NB4 (cell line): Measurements from ENCODE around the gene ACOT7.

Experiments
- DNase-seq: peaks from one replicate; pipeline ENCODE4 v3.0.0; 2010; ENCODE audit warnings: low read depth
- H3K4me3 ChIP-seq: one replicate; pipeline ENCODE4 v1.5.1; 2011; ENCODE audit warnings: mild to moderate bottlenecking, low read depth, low read length, moderate library complexity
- CTCF ChIP-seq: IDR thresholded peaks from one replicate; pipeline ENCODE4 v1.5.1; 2012; ENCODE audit warnings: low read depth, low read length
- MAX ChIP-seq: IDR thresholded peaks from 2 replicates; pipeline ENCODE4 v1.6.1; 2011; ENCODE audit warnings: low read depth, low read length
- MYC ChIP-seq: IDR thresholded peaks from 2 replicates; pipeline ENCODE4 v1.6.1; 2011; ENCODE audit warnings: low read depth, low read length
- POLR2A ChIP-seq: IDR thresholded peaks from 2 replicates; pipeline ENCODE4 v1.6.1; 2011; ENCODE audit warnings: mild to moderate bottlenecking; ENCODE audit not compliant: insufficient read length; ENCODE audit errors: extremely low read depth

Gene ACOT7

DNA sequence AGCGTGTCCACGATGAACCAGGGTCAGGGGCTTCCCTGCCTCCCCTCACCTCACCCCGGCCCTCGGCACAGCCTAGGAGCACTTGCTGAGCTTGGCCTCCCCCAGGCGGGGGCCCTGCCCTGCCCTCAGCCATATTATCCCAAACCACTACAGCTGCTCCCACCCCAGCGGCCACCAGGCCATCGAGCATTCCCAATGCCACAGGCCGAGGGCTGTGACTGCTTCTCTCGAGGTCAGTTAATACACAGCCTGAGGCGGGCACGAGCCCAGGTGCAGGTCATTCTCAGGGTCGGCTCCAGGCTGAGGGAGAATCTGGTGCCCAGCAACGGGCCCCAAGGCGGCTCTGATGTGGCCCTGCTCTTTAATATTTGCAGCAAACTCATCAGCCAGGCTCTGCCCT lies 124.3 kb downstream of the ACOT7 start:
- H3K4me3 ChIP-seq, result no peak overlapping the region
- no peak for TF ChIP-seq MYC
- no peak for TF ChIP-seq CTCF
- no peak for TF ChIP-seq MAX
- TF ChIP-seq POLR2A, result no peak

GRCh38 chr1:6268415-6268814 lies 125.2 kb downstream of the ACOT7 start:
- no peak for TF ChIP-seq CTCF
- TF ChIP-seq POLR2A, result no peak
- no peak for TF ChIP-seq MAX
- no peak for TF ChIP-seq MYC
- DNase-seq, result no peak
- no peak overlapping the region for H3K4me3 ChIP-seq

More for the DNA sequence above, 124.3 kb downstream of the ACOT7 start:
- DNase-seq, result no peak

GRCh38 chr1:6267686-6268322 lies 125.8 kb downstream of the ACOT7 start:
- TF ChIP-seq POLR2A, result no peak
- TF ChIP-seq CTCF, result no peak
- no peak for TF ChIP-seq MAX
- TF ChIP-seq MYC, result no peak
- no peak overlapping the region for H3K4me3 ChIP-seq
- no peak for DNase-seq

GRCh38 chr1:6266641-6267040 lies 126.9 kb downstream of the ACOT7 start:
- no peak for DNase-seq

GRCh38 chr1:6265151-6265550 lies 128.4 kb downstream of the ACOT7 start:
- no peak overlapping the region for H3K4me3 ChIP-seq
- DNase-seq, result no peak
- no peak for TF ChIP-seq CTCF

More at GRCh38 chr1:6266641-6267040, 126.9 kb downstream of the ACOT7 start:
- no peak for TF ChIP-seq MYC
- no peak for TF ChIP-seq CTCF
- TF ChIP-seq POLR2A, result no peak
- TF ChIP-seq MAX, result no peak
- H3K4me3 ChIP-seq, result no peak overlapping the region

DNA sequence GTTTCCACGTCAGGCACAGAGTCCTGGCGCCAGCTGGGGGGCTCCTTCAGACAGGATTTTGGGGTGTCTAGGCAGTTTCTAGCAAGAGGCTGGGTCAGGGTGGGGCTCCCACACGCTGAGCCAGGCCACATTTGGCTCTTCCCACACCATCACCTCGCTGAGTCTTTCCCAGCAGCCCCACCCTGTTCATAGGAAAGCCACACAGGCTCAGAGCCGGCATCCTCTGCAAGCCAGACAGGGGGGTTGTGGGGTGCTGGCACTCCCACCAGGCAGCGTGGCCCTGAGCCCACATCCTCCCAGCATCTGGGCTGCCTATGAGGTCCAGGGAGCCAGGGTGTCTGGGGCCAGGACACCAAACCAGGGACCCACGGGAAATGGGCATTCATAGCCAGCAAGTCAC lies 129.9 kb downstream of the ACOT7 start:
- H3K4me3 ChIP-seq, result no peak overlapping the region

More for the DNA sequence above, 129.9 kb downstream of the ACOT7 start:
- no peak for DNase-seq
- TF ChIP-seq POLR2A (no peak), MAX (no peak), CTCF (no peak), MYC (no peak)
